ENCODE data around the gene CPSF3. TPM values are rescaled to one million over a fixed set of nuclear protein-coding genes. Genes with fewer than 3 reads are reported as not detected.

Gene CPSF3
- total RNA-seq, 1 donor from 2014 or later = 40.3 TPM

GRCh38 chr2:9419541-9419940, 3.9 kb upstream of the CPSF3 start:
- Mint-ChIP-seq H3K4me1 (ENCODE audit: low read depth, unreplicated experiment) (peaks cover 17% of the 10 kb centered on the region), H3K36me3 (ENCODE audit: low read depth, unreplicated experiment) (no peaks in the 10 kb centered on the region), H3K27me3 (ENCODE audit: low read depth, unreplicated experiment) (no peaks in the 10 kb centered on the region), H3K27ac (ENCODE audit: unreplicated experiment) (no peak overlapping the region), H3K4me3 (ENCODE audit: unreplicated experiment) (no peak overlapping the region), H3K9me3 (ENCODE audit: unreplicated experiment) (no peaks in the 10 kb centered on the region)
- Histone ChIP-seq H3K79me2 (ENCODE audit: insufficient read depth, low read length) (peaks cover 89% of the 10 kb centered on the region), H2AFZ (ENCODE audit: low read depth, low read length) (no peak overlapping the region), H3K4me1 (ENCODE audit: insufficient read depth, low read length) (peaks cover 32% of the 10 kb centered on the region), H3K9ac (ENCODE audit: low read length) (no peak overlapping the region), H3K4me3 (ENCODE audit: insufficient read depth, low read depth, low read length) (no peak overlapping the region), H3K27ac (ENCODE audit: low read depth, low read length) (no peak overlapping the region), H3K27me3 (ENCODE audit: insufficient read depth, low read length) (no peaks in the 10 kb centered on the region), H3K9me3 (ENCODE audit: insufficient read depth, low read depth, low read length) (no peaks in the 10 kb centered on the region), H3K4me2 (ENCODE audit: low read length) (no peak overlapping the region), H4K20me1 (ENCODE audit: insufficient read depth, low read length) (peaks cover 38% of the 10 kb centered on the region), H3K36me3 (ENCODE audit: insufficient read depth, low read length) (peaks cover 6% of the 10 kb centered on the region)
- FAIRE-seq (no peak), DNase-seq (ENCODE audit: low read depth) (no peak)
- TF ChIP-seq, protein P1, sequence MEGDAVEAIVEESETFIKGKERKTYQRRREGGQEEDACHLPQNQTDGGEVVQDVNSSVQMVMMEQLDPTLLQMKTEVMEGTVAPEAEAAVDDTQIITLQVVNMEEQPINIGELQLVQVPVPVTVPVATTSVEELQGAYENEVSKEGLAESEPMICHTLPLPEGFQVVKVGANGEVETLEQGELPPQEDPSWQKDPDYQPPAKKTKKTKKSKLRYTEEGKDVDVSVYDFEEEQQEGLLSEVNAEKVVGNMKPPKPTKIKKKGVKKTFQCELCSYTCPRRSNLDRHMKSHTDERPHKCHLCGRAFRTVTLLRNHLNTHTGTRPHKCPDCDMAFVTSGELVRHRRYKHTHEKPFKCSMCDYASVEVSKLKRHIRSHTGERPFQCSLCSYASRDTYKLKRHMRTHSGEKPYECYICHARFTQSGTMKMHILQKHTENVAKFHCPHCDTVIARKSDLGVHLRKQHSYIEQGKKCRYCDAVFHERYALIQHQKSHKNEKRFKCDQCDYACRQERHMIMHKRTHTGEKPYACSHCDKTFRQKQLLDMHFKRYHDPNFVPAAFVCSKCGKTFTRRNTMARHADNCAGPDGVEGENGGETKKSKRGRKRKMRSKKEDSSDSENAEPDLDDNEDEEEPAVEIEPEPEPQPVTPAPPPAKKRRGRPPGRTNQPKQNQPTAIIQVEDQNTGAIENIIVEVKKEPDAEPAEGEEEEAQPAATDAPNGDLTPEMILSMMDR (IDR thresholded peaks at IDR 0.05; ENCODE audit: insufficient read depth, low read depth, low read length) = no peak
- no peak for TF ChIP-seq EZH2 (IDR thresholded peaks at IDR 0.05; ENCODE audit: insufficient read depth, low read length)

DNA sequence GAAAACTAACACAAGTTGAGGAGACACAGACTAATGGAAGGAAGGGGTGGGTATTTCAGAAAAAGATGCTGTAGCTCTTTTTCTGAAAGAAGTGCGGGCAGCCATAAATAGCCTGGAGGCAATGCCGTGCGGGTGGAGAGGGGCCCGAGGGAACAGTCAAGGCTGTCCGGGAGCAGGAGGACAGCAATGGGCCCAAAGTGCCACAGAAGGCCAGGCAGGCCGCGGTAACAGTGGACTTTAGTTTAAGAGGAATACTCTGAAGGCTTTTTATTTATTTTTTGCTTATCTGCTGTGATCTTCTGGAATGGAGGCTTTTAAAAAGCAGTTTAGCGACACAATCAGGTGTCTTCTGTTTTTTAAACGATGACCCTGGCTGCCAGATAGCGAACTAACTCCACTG, 3.0 kb upstream of the CPSF3 start:
- H3K27ac Mint-ChIP-seq (ENCODE audit: unreplicated experiment) = no peak overlapping the region
- DNase-seq (ENCODE audit: low read depth) (no peak), FAIRE-seq (no peak)
- H4K20me1 ChIP-seq (ENCODE audit: insufficient read depth, low read length) = peaks cover 35% of the 10 kb centered on the region
- no peak overlapping the region for H3K4me2 ChIP-seq (ENCODE audit: low read length)
- peaks cover 15% of the 10 kb centered on the region for H3K4me1 Mint-ChIP-seq (ENCODE audit: low read depth, unreplicated experiment)
- H3K4me1 ChIP-seq (ENCODE audit: insufficient read depth, low read length) = peaks cover 33% of the 10 kb centered on the region
- no peaks in the 10 kb centered on the region for H3K27me3 ChIP-seq (ENCODE audit: insufficient read depth, low read length)
- H3K36me3 ChIP-seq (ENCODE audit: insufficient read depth, low read length) = peaks cover 6% of the 10 kb centered on the region
- H3K27me3 Mint-ChIP-seq (ENCODE audit: low read depth, unreplicated experiment) = no peaks in the 10 kb centered on the region
- H2AFZ ChIP-seq (ENCODE audit: low read depth, low read length) = no peak overlapping the region
- H3K79me2 ChIP-seq (ENCODE audit: insufficient read depth, low read length) = peaks cover 93% of the 10 kb centered on the region
- H3K9ac ChIP-seq (ENCODE audit: low read length) = no peak overlapping the region
- H3K4me3 ChIP-seq (ENCODE audit: insufficient read depth, low read depth, low read length) = no peak overlapping the region
- no peak overlapping the region for H3K4me3 Mint-ChIP-seq (ENCODE audit: unreplicated experiment)
- H3K9me3 Mint-ChIP-seq (ENCODE audit: unreplicated experiment) = no peaks in the 10 kb centered on the region
- no peaks in the 10 kb centered on the region for H3K36me3 Mint-ChIP-seq (ENCODE audit: low read depth, unreplicated experiment)
- TF ChIP-seq EZH2 (IDR thresholded peaks at IDR 0.05; ENCODE audit: insufficient read depth, low read length) = no peak
- TF ChIP-seq, protein P1 (IDR thresholded peaks at IDR 0.05; ENCODE audit: insufficient read depth, low read depth, low read length) = no peak
- no peak overlapping the region for H3K27ac ChIP-seq (ENCODE audit: low read depth, low read length)
- no peaks in the 10 kb centered on the region for H3K9me3 ChIP-seq (ENCODE audit: insufficient read depth, low read depth, low read length)

GRCh38 chr2:9422321-9423099, 944 bp upstream of the CPSF3 start:
- Mint-ChIP-seq H3K4me3 (ENCODE audit: unreplicated experiment) (peak overlapping the region; percentile 82), H3K4me1 (ENCODE audit: low read depth, unreplicated experiment) (peaks cover 8% of the 10 kb centered on the region), H3K27me3 (ENCODE audit: low read depth, unreplicated experiment) (no peaks in the 10 kb centered on the region), H3K9me3 (ENCODE audit: unreplicated experiment) (no peaks in the 10 kb centered on the region), H3K27ac (ENCODE audit: unreplicated experiment) (peak overlapping the region; percentile 62), H3K36me3 (ENCODE audit: low read depth, unreplicated experiment) (no peaks in the 10 kb centered on the region)
- peaks cover 21% of the 10 kb centered on the region for H3K4me1 ChIP-seq (ENCODE audit: insufficient read depth, low read length)
- H4K20me1 ChIP-seq (ENCODE audit: insufficient read depth, low read length) = peaks cover 26% of the 10 kb centered on the region
- peak overlapping the region; percentile 93 for H3K4me2 ChIP-seq (ENCODE audit: low read length)
- DNase-seq (ENCODE audit: low read depth) (no peak), FAIRE-seq (no peak)
- no peaks in the 10 kb centered on the region for H3K27me3 ChIP-seq (ENCODE audit: insufficient read depth, low read length)
- H3K36me3 ChIP-seq (ENCODE audit: insufficient read depth, low read length) = peaks cover 6% of the 10 kb centered on the region
- H3K79me2 ChIP-seq (ENCODE audit: insufficient read depth, low read length) = peaks cover 91% of the 10 kb centered on the region
- peak overlapping the region; percentile 94 for H3K9ac ChIP-seq (ENCODE audit: low read length)
- TF ChIP-seq, protein P1 (IDR thresholded peaks at IDR 0.05; ENCODE audit: insufficient read depth, low read depth, low read length) = no peak
- TF ChIP-seq EZH2 (IDR thresholded peaks at IDR 0.05; ENCODE audit: insufficient read depth, low read length) = no peak
- peak overlapping the region; percentile 87 for H3K27ac ChIP-seq (ENCODE audit: low read depth, low read length)
- peak overlapping the region; percentile 90 for H2AFZ ChIP-seq (ENCODE audit: low read depth, low read length)
- no peaks in the 10 kb centered on the region for H3K9me3 ChIP-seq (ENCODE audit: insufficient read depth, low read depth, low read length)
- peak overlapping the region; percentile 85 for H3K4me3 ChIP-seq (ENCODE audit: insufficient read depth, low read depth, low read length)

Measured in astrocyte (in vitro differentiated cells and primary cell).